ELF-1 (cell line): ENCODE results near the gene MTTP.

Source experiments
- DNase-seq: peaks from one replicate; pipeline ENCODE4 v3.0.0-alpha.2; 2016; ENCODE audit warnings: low read depth, low spot score

The MTTP gene

DNA sequence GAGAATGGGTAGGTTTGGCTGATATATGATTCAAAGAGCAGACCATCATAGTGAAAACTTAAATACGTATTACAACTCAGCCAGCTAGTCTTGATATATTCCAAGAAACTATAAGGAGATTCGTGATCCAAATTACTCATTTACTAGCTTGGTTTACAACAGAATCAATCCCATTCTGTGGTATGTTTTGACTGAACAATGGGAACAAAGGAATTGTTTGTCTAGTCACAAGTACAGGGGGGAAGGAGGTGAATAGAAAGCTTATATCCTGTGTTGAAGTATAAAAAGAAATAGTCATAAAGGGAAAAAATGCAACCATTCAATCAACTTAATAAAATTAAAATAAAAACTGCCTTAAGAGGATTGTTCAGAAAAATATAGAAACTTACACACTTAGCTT lies 66.1 kb downstream of the MTTP start:
- DNase-seq = no peak

GRCh38 chr4:99642725-99643489 lies 68.3 kb downstream of the MTTP start:
- no peak for DNase-seq

DNA sequence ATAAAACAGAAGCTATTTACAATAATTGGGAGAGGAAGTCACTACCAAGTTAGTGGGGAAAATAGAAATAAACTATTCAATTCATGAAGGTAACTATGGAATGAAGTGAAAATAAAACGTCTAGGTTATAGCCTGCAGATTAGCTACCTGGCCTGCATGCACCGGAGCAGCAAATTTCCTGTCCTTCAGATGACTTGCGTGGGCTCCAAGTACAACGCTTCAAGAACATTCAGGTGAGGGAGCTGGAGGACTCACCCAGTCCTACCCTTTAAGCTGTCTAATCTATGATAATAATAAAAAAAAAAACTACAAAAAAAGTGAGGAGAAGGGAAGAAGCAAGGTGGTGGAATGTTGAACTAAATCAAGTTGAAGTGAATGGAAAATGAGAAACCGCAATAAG lies 69.8 kb downstream of the MTTP start:
- no peak for DNase-seq

- peak; percentile 27 for DNase-seq
Observed at GRCh38 chr4:99645036-99645435, 70.4 kb downstream of the MTTP start.

DNA sequence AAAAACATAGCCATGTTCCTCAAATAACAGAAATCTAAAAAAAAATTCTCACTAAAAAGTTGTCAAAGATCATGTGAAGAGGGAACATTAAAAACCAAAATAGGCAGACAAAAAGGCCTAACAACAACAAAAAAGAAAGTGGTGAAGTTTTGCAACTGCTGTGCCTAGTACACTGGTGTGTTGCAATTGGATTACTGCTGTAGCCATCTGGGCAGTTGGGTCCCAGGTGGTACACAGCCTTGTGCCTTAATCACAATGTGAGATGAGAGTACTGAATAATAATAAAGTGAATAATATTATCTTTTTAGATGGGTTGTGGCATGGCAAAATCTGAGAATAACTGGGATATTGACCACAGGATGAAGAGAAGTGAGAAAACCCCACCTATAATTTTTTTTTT lies 71.0 kb downstream of the MTTP start:
- DNase-seq = no peak

DNA sequence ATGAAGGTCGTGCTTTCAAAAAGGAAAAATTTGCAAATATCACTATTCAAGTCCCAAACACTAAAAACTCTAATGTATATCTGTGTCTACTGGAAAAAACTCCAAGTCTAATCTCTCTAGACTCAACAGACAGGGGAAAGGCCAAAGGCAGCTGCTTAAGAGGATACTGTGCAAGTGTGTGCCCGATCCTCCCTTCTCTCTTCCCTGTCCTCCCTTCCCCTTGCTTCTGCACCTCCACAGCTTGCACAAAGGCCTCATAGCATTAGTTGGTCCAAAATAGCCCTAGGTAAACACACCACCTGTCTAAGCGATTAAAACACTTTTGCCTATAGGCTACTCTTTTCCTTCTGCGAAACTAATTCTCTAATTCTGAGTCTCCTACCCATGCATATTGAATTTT lies 72.4 kb downstream of the MTTP start:
- no peak for DNase-seq

- DNase-seq = no peak
Observed at GRCh38 chr4:99648321-99648720, 73.7 kb downstream of the MTTP start.

DNA sequence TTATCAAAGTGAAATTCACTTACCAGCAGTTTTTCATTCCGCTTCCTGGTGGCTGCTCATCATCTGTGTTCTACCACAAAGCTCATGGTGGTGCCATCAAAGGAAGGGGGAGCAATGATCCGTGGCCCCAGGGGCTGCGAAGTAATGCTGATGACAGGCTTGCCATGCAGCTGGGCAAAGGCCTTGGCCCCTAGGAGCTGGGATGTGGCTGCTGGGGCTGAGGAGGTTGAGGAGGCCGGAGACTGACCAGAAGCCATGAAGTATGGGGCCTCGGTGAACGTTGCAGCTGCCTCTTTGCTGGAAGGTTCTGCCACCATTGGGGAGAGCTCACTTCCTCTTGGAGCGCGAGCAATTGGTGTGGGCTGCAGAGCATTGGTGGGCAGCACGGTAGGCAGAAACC lies 74.6 kb downstream of the MTTP start:
- no peak for DNase-seq

DNA sequence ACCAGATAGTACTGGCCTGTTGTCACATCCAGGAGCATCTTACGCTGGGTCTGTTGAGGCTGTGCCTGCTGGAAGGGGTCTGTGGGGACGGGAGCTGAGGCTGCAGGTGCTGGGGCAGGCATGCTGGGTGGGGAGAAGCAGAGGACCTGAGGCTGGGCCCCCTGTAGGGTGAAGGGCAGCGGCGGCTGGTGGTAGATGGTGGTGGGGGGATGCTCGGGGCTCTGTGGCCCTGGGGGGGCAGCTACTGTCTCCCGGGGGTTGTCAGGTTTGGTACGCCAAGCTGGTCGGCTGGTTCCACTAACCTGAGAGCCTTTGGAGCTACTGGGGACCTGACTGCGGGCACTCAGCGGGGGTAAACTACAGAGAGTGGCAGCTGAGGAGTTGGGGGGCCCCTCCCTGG lies 75.2 kb downstream of the MTTP start:
- no peak for DNase-seq

DNA sequence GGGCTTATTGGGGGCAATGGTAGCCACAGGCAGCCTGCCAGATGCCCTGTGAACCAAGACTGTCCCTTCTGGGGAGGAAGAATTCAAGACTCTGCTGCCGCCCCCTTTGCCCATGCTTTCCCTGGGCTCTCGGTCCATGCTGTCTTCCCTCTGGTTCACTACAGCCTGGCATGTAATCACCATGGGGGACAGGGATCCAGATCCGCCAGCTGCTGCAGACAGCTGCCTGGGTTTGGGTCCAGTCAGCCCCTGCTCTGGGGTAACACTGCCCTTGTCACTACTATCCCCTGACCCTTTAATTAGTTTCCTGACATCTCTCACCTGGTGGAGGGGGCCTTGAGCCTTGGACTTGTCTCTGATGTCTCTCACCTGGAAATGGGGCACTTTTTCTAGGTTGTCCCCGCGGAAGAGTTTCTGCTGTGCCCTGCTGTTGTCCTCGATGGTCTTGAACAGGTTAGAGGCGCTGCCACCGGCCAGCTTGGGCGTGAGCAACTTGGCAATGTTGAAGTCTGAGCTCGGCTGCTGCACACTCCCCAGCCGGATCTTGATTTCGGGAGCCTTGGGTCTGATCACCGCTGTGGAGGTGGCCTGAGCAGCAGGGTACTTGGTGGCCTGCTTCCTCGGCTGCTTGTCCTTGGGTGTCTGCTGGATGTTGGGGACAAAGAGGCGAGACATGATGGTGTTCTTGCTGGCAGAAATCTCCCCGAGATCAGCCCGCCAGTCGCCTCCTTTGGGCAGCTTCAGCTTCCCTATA lies 76.6 kb downstream of the MTTP start:
- no peak for DNase-seq

DNA sequence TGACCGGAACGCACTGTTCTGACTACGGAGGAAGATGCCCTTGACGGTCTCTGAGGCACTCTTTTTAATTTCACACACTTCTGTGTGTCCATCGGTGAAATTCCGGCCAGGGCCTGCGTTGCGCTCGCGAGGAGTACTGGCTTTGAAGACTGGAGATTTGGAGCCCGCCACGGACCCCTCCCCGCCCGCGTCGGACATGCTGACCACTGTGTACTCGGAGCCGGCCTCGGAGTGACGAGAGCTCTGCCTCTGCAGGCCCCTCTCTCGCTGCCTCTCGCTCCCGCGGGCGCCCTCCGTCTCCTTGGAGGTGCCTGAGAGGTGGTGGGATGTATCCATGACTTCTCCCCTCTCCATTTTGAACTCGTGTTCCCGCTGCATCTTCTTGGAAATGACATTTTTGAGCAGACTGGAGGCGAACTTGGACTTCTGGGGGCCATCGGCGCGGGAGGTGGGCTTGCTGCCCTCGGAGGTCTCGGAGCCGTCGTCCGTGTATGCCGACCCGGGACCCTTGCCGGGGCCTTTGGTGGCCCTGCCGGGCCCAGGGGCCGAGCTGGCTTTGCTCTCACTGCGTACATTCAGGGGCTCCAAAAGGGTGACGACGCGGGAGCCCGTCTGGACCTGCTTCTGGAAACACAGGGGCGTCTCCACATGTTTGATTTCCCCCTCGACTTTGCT lies 77.3 kb downstream of the MTTP start:
- DNase-seq = no peak

DNA sequence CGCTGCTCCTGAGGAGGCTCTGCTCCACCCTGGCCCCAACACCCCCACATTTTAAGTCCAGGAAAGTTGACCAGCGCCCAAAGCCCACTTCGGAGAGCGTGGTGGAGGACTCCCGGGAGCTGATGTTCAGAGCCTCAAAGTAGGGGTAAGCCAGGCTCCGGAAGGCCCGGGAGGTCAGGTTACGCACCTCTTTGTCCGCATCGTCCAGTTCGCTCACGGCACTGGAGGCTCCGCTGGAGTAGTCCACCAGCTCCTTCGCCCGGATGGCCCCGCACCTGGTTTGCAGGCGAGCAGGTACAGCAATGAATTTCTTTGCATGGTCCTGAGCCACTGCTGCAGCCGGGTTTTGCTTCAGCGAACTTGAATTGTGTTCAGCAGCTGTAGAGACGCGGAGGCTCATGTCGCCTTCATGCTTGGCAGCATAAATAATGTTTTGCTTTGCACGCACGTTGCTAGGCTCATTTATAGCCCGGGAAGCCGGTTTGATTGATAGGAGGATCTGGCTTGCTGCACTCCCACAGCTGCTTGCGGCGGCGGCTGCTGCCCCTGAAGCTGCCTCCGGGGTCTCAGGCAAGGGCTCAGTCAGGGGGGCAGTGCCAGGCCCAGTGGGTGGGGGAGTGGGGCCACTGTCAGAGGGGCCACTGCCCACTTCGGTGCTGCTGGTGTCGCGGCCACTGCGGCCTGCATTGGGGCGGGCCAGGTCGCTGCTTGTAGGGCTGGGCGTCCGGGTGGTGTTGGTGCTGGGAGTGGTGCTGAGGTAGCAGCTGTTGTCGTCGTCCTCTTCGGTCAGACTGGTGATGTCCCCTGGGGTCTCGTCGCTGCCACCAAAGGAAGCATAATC lies 78.2 kb downstream of the MTTP start:
- no peak for DNase-seq

DNA sequence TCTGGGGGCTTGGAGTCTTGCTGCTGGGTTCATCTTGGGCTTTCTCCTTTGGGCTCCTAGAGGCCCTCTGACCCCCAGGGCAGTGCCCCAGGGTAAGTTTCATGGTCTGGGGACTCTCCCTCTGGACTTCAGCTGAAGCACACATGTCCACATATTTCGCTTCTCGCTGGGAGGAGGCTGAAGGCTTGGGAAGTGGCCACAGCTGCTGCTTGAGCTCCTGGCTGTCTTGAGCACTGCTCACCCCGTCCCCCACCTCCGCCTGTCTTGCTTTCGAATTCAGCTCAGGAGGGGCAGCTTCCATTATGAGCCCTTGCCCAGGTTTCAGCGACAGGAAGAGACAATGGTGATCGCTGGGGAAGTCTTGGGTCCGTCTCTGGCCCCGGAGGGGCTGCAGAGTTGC lies 79.3 kb downstream of the MTTP start:
- no peak for DNase-seq

GRCh38 chr4:99654361-99654761 lies 79.7 kb downstream of the MTTP start:
- DNase-seq = no peak

- DNase-seq = no peak
Observed at GRCh38 chr4:99655308-99656081, 80.9 kb downstream of the MTTP start.

GRCh38 chr4:99657798-99658197 lies 83.2 kb downstream of the MTTP start, which contains the start of gene C4orf54:
C4orf54 (minus strand) TSS chr4:99657828; CDS start chr4:99654648, 3,180 bp downstream.
- no peak for DNase-seq

GRCh38 chr4:99658666-99659065 lies 84.0 kb downstream of the MTTP start:
- no peak for DNase-seq

DNA sequence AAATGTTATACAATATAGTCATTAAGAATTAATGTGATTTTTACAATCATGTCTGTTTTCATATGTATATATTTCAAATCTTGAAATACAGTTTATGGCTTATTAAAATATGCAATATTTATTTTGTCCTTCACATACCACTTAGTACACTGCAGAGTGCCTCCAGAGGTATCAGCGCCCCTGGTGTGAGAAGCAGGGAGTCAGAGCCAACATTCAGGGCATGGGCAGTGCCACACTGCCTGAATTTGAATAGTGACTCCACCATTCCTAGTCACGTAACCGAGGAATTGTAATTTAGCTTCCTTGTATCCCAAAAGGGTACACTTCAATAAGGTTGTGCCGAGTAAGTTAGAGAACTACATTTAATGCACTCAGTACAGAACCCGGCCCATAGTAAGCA lies 87.3 kb downstream of the MTTP start:
- no peak for DNase-seq

DNA sequence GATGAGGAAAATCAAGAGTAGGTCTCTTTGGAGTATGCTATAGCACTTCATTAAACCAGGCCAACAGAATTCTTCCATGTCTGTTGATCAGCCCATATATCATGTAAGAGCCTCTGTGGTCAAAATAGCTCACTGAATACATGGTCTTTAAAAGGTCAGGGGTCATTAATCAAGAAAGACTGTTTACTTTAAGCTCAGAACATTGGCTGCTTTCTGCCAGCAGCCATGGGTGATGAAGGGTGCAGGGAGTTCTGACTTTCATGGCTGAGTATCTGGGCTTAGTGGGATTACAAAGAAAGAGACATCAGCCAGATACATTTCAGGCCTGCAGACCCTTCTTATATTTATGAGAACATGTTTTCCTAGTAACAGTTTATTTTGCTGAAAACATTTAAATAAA lies 90.1 kb downstream of the MTTP start:
- DNase-seq = peak; percentile 47

DNA sequence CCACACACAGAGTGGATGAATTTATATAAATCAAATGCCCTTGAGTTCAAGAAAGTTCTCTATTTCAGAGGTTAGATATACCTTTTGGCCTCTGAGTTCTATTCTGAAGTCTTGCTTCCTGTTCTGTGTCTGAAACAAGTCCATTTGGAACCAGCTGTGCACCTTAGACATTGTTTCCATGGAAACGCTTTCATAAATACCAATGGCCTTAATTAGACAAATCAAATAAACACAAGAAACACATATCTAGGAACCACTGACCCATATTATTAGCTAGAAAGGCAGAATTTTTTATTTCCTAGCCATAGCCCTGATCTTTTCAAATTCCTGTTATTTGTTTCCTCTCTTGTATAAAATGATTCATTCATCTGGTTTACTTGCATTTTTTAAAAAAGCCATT lies 91.4 kb downstream of the MTTP start:
- DNase-seq = no peak

- no peak for DNase-seq
Observed at GRCh38 chr4:99668472-99668871, 93.8 kb downstream of the MTTP start.
